CD14-positive monocyte (primary cell): ENCODE data around the gene TBX10. TPM values are rescaled to one million over a fixed set of nuclear protein-coding genes. Genes with fewer than 3 reads are reported as not detected.

Experiments
- DNase-seq, 3 donors: peaks; one replicate each; pipeline ENCODE4 v3.0.0-alpha.2; 2011 to 2022
- H2AFZ ChIP-seq: 2 replicates; pipeline ENCODE4 v1.6.0; 2012; ENCODE audit warnings: mild to moderate bottlenecking, low read depth, low read length, inconsistent platforms; ENCODE audit not compliant: insufficient read depth, poor library complexity, severe bottlenecking
- H3K27ac ChIP-seq, 2 donors: 1 replicate in 1 of 2; 2 replicates in 1 of 2; pipeline ENCODE4 v1.5.1; 2012 to 2013; ENCODE audit warnings: low read length in 2 of 2, control low read depth in 1 of 2, inconsistent platforms in 1 of 2, low read depth in 1 of 2, mild to moderate bottlenecking in 1 of 2
- H3K27me3 ChIP-seq, 2 donors: one replicate each; pipeline versions ENCODE4 v1.6.0 to v1.6.1; 2011 to 2013; ENCODE audit warnings: low read length in 2 of 2; ENCODE audit not compliant: control insufficient read depth in 2 of 2, insufficient read depth in 2 of 2
- H3K36me3 ChIP-seq, 2 donors: replicated peaks in 1 of 2; 1 replicate in 1 of 2; 2 replicates in 1 of 2; pipeline versions ENCODE4 v1.5.1 to v1.6.1; 2012 to 2013; ENCODE audit warnings: low read length in 2 of 2, control low read depth in 1 of 2, inconsistent platforms in 1 of 2, mild to moderate bottlenecking in 1 of 2; ENCODE audit not compliant: insufficient read depth in 2 of 2, control insufficient read depth in 1 of 2
- H3K4me1 ChIP-seq, 2 donors: 1 replicate in 1 of 2; 2 replicates in 1 of 2; pipeline versions ENCODE4 v1.5.1 to v1.6.1; 2012 to 2013; ENCODE audit warnings: low read length in 2 of 2, control low read depth in 1 of 2, inconsistent platforms in 1 of 2, mild to moderate bottlenecking in 1 of 2, moderate library complexity in 1 of 2; ENCODE audit not compliant: insufficient read depth in 2 of 2, control insufficient read depth in 1 of 2
- H3K4me2 ChIP-seq: replicated peaks from 2 replicates; pipeline ENCODE3; 2012; ENCODE audit warnings: low read length, moderate library complexity, mild to moderate bottlenecking; ENCODE audit not compliant: poor library complexity, severe bottlenecking; ENCODE audit errors: extremely low read depth
- H3K4me3 ChIP-seq, 3 experiments: fragments of 200-600 bp in 1 of 3; sonication (generic) in 1 of 3; replicated peaks in 1 of 3; 1 replicate in 2 of 3; 2 replicates in 1 of 3; pipeline ENCODE4 v1.5.1; 2011 to 2013; ENCODE audit warnings: low read length in 3 of 3, mild to moderate bottlenecking in 3 of 3, control low read depth in 2 of 3, low read depth in 2 of 3, inconsistent platforms in 1 of 3, moderate library complexity in 1 of 3
- H3K79me2 ChIP-seq: 2 replicates; pipeline ENCODE4 v1.6.0; 2012; ENCODE audit warnings: mild to moderate bottlenecking, control low read depth, inconsistent platforms, low read length, moderate library complexity; ENCODE audit not compliant: insufficient read depth
- H3K9ac ChIP-seq: 2 replicates; pipeline ENCODE4 v1.6.0; 2017; ENCODE audit warnings: low read length, mild to moderate bottlenecking; ENCODE audit not compliant: insufficient read depth, poor library complexity, severe bottlenecking
- H3K9me3 ChIP-seq, 2 donors: replicated peaks in 1 of 2; 1 replicate in 1 of 2; 2 replicates in 1 of 2; pipeline versions ENCODE4 v1.5.1 to v1.6.1; 2012 to 2013; ENCODE audit warnings: low read length in 2 of 2, control low read depth in 1 of 2; ENCODE audit not compliant: control insufficient read depth in 1 of 2, insufficient read depth in 1 of 2
- H4K20me1 ChIP-seq: 2 replicates; pipeline ENCODE4 v1.6.0; 2012; ENCODE audit warnings: mild to moderate bottlenecking, low read length, control low read depth, moderate library complexity; ENCODE audit not compliant: insufficient read depth
- H3K27ac Mint-ChIP-seq, 7 donors: one replicate each; pipeline ENCODE4 v1.8.0; 2020; ENCODE audit warnings: mild to moderate bottlenecking in 7 of 7, mixed read lengths in 7 of 7, moderate library complexity in 6 of 7, inconsistent platforms in 2 of 7
- H3K27me3 Mint-ChIP-seq, 3 donors: one replicate each; pipeline ENCODE4 v1.8.0; 2021 to 2022; ENCODE audit warnings: low read depth in 3 of 3, mild to moderate bottlenecking in 3 of 3, mixed read lengths in 3 of 3, moderate library complexity in 3 of 3, inconsistent platforms in 1 of 3
- H3K36me3 Mint-ChIP-seq, 2 donors: one replicate each; pipeline ENCODE4 v1.8.0; 2020; ENCODE audit warnings: mixed read lengths in 2 of 2, inconsistent platforms in 1 of 2, mild to moderate bottlenecking in 1 of 2
- H3K4me1 Mint-ChIP-seq: one replicate; pipeline ENCODE4 v1.8.0; 2020; ENCODE audit warnings: mild to moderate bottlenecking, mixed read lengths
- H3K4me3 Mint-ChIP-seq, 2 donors: one replicate each; pipeline ENCODE4 v1.8.0; 2020; ENCODE audit warnings: mild to moderate bottlenecking in 2 of 2, mixed read lengths in 2 of 2, moderate library complexity in 1 of 2
- H3K9me3 Mint-ChIP-seq, 7 donors: one replicate each; pipeline ENCODE4 v1.8.0; 2020 to 2022; ENCODE audit warnings: mixed read lengths in 7 of 7, mild to moderate bottlenecking in 6 of 7, moderate library complexity in 6 of 7, inconsistent platforms in 2 of 7
- WGBS: methylation state at CpG from one replicate; pipeline ENCODE4 v1.1.5; 2013; ENCODE audit warnings: missing lambda C conversion rate; ENCODE audit not compliant: insufficient coverage; 5-methylcytosine and 5-hydroxymethylcytosine counted together
- intact Hi-C, 2 donors: fragments of 100-400 bp; cut with micrococcal nuclease; formaldehyde crosslinking; loops; one replicate each; pipeline versions ENCODE4 v1.15.0 to v1.15.1; 2023
- polyA plus RNA-seq, 3 donors: library from polyadenylated mRNA; depleted of rRNA in 1 of 3; unstranded in 2 of 3; stranded (reverse) in 1 of 3; fragments of 300-500 nt in 2 of 3; fragments of >200 nt in 1 of 3; fragmentation: Illumina TruSeq in 2 of 3; gene quantifications; 1 replicate in 2 of 3; 2 replicates in 1 of 3; pipeline ENCODE4 v1.2.3, GENCODE V29; 2012 to 2021
- TF ChIP-seq, protein P1 (sequence below): fragments of 200-600 bp; IDR thresholded peaks from one replicate; pipeline ENCODE4 v1.8.0; 2022; ENCODE audit warnings: antibody characterized with exemption, mild to moderate bottlenecking

The TBX10 gene
- polyA plus RNA-seq, 3 donors = not detected

DNA sequence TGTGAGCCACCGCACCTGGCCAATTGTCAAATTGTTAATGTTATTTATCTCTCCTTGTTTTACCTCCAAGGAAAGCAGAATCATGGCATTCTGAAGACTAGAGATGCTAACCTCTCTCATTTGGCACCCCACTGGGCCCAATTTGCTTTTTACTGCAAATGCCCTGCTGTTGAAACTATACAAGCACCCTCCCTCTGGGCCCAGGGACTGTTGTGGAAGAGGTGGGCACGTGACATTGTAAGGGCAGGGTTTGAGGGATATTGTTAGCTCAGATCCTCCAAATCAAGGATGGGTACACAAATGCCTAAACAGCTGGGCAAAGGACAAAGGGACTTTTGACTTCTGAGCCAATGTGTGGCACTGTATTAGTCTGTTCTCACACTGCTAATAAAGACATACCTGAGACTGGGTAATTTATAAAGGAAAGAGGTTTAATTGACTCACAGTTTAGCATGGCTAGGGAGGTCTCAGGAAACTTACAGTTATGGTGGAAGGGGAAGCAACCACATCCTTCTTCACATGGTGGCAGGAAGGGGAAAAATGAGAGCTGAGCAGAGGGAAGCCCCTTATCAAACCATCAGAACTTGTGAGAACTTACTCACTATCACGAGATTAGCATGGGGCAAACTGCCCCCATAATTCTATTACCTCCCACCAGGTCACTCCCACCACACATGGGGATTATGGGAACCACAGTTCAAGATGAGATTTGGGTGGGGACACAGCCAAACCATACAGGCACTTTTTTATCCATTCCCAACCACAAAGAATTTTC, 41.3 kb upstream of the TBX10 start:
- Histone ChIP-seq H3K9ac (no peak overlapping the region), H3K27ac (no peak overlapping the region), H3K4me1 (peaks cover 4 to 8% of the 10 kb centered on the region in 2 donors), H3K4me2 (no peak overlapping the region), H3K79me2 (no peaks in the 10 kb centered on the region), H3K4me3 (no peak overlapping the region), H3K9me3 (no peaks in the 10 kb centered on the region), H4K20me1 (no peaks in the 10 kb centered on the region), H3K36me3 (no peaks in the 10 kb centered on the region), H2AFZ (no peak overlapping the region), H3K27me3 (no peaks in the 10 kb centered on the region)
- Mint-ChIP-seq H3K4me3 (no peak overlapping the region), H3K27me3 (peaks cover 0 to 1% (median 0%) of the 10 kb centered on the region in 3 donors), H3K27ac (no peak overlapping the region), H3K36me3 (no peaks in the 10 kb centered on the region), H3K4me1 (peaks cover 7% of the 10 kb centered on the region), H3K9me3 (peaks cover 0 to 12% (median 6%) of the 10 kb centered on the region in 7 donors)
- no peak for DNase-seq
- intact Hi-C loops = loop anchor here in 1 of 2 donors (10.0 kb wide), 1 partner anchor 136 kb away; no protein-coding TSS in a partner anchor
- 86% methylated on average over 2 of the region's 3 CpGs for WGBS
- TF ChIP-seq, protein P1, sequence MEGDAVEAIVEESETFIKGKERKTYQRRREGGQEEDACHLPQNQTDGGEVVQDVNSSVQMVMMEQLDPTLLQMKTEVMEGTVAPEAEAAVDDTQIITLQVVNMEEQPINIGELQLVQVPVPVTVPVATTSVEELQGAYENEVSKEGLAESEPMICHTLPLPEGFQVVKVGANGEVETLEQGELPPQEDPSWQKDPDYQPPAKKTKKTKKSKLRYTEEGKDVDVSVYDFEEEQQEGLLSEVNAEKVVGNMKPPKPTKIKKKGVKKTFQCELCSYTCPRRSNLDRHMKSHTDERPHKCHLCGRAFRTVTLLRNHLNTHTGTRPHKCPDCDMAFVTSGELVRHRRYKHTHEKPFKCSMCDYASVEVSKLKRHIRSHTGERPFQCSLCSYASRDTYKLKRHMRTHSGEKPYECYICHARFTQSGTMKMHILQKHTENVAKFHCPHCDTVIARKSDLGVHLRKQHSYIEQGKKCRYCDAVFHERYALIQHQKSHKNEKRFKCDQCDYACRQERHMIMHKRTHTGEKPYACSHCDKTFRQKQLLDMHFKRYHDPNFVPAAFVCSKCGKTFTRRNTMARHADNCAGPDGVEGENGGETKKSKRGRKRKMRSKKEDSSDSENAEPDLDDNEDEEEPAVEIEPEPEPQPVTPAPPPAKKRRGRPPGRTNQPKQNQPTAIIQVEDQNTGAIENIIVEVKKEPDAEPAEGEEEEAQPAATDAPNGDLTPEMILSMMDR = no peak

DNA sequence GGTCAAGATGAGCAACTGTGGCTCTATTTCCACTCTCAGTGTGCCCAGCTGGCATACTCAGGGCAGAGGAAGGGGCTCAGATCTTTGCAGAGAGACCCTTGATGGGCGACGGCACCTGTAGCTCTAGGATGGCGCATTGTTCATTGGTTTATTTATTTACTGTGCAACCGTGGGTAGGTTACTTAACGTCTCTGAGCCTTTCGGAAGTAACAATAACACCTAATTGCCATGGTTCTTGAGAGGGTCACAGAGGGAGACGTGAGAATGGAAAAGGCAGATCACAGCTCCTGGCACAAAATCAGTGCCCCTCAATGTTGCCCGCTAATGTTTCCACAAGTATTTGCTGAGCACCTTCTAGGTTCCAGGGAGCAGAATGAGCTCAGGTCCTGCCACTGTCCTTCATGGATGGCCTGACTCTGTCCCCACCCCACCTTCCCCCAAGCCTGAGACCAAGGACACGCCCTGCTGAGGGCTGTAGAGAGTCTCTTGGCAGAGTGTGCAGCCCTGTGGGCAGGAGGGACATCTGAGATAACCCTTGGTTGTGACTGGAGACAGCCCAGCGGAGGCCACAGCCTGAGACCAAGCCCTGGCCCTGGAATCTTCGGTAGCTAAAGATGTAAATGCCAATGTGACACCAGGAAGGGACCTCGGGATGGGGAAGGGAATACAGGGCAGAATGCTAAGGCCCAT, 35.6 kb upstream of the TBX10 start:
- no peaks in the 10 kb centered on the region for H3K36me3 Mint-ChIP-seq
- Histone ChIP-seq H3K4me2 (no peak overlapping the region), H3K27me3 (no peaks in the 10 kb centered on the region), H3K4me3 (no peak overlapping the region), H3K9me3 (no peaks in the 10 kb centered on the region), H3K27ac (no peak overlapping the region), H3K9ac (no peak overlapping the region), H3K36me3 (no peaks in the 10 kb centered on the region), H3K4me1 (no peaks in the 10 kb centered on the region), H4K20me1 (no peaks in the 10 kb centered on the region), H2AFZ (no peak overlapping the region), H3K79me2 (no peaks in the 10 kb centered on the region)
- WGBS = over 99% methylated on average over 11 of the region's 12 CpGs
- no peaks in the 10 kb centered on the region for H3K4me1 Mint-ChIP-seq
- H3K4me3 Mint-ChIP-seq = no peak overlapping the region
- TF ChIP-seq, protein P1 = no peak
- DNase-seq = no peak
- intact Hi-C loops = no loop called here
- H3K27me3 Mint-ChIP-seq = peaks cover 0 to 2% (median 1%) of the 10 kb centered on the region in 3 donors
- no peak overlapping the region for H3K27ac Mint-ChIP-seq
- H3K9me3 Mint-ChIP-seq = peaks cover 0 to 11% (median 5%) of the 10 kb centered on the region in 7 donors
